ENCODE results near the gene DOK4.

The DOK4 gene

DNA sequence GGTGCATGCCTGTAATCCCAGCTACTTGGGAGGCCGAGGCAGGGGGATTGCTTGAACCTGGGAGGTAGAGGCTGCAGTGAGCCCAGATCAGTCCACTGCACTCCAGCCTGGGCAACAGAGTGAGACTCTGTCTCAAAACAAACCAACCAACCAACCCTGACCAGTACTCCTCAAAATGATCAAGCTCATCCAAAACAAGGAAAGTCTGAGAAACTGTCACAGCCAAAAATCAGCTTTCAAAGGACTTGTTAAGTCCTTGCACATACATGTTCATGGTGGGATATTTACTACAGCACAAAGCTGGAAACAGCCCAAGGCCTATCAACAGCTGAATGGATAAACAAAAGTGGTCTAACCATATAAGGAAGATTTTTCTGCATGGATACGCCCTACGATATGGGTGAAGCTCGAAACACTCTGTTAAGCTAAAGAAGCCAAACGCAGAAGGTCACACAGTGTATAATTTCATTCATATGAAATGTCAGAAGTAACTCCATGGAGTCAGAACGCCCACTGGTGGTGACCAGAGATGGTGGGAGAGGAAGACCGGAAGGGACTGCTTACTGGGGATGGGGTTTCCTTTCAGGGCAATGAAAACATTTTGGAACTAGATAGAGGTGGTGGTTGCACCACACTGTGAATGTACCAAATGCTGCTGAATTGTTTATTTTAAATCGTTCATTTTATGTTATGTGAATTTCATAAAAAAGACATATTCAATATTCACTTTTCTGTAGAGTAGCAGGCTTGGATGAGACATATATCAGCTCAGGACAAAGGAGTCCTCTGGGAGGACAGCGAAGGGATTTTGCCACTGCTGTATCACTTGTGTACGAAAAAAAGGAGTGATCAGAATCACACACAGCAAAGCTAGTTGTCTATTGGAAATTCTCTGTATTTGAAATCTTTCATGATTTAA lies 64.0 kb downstream of the DOK4 start:
- Histone ChIP-seq H3K27me3 (ENCODE audit: control insufficient read depth, insufficient read depth, low read length) (no peaks in the 10 kb centered on the region), H3K36me3 (ENCODE audit: control insufficient read depth, insufficient read depth, low read length) (no peaks in the 10 kb centered on the region), H3K4me1 (ENCODE audit: control insufficient read depth, insufficient read depth, low read length) (peaks cover 8% of the 10 kb centered on the region), H3K9ac (ENCODE audit: low read depth, low read length) (no peak overlapping the region), H3K4me3 (ENCODE audit: low read depth, low read length) (no peak overlapping the region), H3K9me3 (ENCODE audit: control insufficient read depth, insufficient read depth, low read length) (no peaks in the 10 kb centered on the region)

Data from iPS-15b (cell line).